ENCODE results near the gene CUL4A.
A peak's percentile ranks its signal among the peaks of the same experiment; 100 is the strongest.

CUL4A gene

DNA sequence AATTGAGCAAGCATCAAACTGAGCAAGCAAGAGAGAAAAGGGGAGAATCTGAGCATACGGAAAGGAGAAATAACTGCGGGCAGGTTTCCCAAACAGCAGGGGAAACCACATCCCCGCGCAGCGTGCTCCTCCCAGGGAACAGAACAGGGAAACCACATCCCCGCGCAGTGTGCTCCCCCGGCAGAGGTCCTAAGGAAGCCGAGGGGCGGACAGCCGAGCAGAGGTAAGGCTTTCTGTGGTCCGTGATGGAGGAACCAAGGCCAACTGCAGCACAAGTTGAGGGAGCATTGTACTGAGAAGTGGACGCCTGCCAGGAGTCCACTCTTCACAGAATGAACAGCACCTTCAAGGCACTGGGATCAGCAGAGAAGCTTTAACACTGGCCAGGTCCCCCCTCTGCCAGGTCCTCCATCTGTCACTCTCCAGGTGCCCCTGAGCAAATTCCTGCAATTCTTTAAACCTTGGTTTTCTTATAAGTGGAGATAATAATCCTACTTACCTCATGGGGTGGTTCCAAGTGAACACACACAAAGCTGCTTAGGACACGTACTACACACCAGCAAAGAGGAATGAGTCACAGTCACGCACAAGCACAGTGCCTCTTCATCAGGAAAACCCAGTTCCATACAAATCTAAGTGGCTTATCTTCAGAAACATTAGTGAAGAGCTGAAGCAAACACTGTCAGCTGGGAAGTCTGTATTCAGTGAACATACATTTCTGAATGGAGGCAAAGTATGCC, 64.6 kb downstream of the CUL4A start:
- DNase-seq: no peak
- intact Hi-C loops (cut with DNase I): no loop called here

DNA sequence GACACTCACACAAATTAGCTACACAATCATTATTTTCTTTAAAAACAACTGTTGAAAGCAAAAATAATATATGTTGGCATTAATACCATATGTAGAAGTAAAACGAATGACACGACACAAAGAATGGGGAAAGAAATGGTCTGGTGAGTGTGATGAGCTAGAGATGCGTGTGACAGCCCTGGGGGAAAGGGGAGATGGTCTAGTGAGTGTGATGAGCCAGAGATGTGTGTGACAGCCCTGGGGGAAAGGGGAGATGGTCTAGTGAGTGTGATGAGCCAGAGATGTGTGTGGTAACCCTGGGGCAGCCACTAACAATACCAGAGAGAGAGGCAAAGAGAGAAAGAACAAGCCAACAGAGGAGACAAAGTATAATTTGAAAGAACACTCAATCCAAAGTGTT, 65.3 kb downstream of the CUL4A start:
- intact Hi-C loops (cut with DNase I): no loop called here
- no peak for DNase-seq

DNA sequence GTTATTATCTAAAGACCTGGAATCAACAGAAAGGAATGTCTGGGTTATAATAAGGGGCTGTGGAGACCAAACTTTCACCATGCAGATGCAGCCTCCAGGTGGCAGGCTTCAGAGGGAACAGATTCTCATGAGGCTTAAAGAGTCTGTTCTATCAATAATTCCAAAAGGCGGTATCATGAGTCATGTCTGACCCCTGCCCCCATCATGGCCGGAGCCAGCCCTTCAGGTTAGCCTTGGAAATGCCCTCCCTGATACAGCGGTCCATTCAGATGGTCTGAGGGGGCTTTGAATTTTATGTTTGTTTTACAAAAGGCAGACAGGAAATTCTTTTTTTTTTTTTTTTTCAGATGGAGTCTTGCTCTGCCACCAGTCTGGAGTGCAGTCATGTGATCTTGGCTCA, 66.0 kb downstream of the CUL4A start:
- intact Hi-C loops (cut with DNase I): no loop called here

DNA sequence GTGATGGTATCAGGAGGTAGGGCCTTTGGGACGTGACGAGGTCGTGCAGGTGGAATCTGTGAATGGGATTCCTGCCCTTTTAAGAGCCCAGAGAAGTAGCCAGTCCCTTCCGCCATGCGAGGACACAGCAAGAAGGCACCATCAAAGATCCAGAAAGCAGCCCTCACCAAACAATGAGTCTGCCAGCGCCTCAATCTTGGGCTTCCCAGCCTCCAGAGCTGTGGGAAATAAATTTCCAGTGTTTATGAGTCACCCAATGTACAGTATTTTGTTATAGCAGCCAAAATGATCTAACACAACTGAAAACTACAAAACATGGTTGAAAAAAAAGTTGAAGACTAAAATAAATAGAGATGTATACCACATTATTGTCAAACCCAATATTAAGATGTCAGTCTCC, 70.7 kb downstream of the CUL4A start:
- intact Hi-C loops (cut with DNase I): no loop called here
- no peak for DNase-seq

More for the DNA sequence above, 66.0 kb downstream of the CUL4A start:
- peak in 1 of 10 donors; percentile 28 for DNase-seq

DNA sequence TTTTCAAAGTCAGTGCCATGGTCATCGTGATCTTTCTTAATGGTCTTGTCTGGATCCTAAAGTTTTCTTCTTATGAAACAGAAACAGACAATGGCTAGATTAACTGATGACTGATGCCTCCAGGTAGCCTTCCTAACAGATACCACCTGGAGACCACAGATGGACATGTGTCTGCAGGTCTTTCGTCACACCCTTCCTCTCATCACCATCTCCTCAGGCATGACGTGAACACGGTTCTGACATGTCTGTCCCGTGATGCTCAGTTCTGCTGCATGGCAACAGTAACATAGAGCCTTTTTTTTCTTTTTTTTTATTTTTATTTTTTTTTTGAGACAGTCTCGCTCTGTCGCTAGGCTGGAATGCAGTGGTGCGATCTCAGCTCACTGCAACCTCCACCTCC, 74.5 kb downstream of the CUL4A start:
- intact Hi-C loops (cut with DNase I): no loop called here
- DNase-seq: no peak

DNA sequence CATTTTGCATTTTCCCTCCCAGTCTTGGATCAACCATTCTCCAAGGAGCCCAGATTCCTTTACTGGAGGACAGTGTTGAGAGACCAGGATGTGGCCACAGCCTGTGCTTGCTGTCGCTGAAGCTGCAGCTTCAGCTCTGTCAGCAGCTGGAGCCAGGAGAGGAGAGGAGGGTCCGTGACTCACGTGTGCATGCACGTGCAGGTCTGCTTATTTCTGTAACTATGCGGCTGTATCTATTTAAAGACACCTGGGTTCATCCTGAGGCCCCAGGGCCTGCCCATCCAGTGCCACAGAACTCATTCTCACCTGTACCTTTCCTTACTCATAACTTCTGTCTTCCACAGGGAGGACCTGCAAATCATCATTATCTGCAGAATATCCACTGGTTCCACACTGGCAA, 79.5 kb downstream of the CUL4A start:
- intact Hi-C loops (cut with DNase I): no loop called here
- DNase-seq: peak in 1 of 10 donors; percentile 22

DNA sequence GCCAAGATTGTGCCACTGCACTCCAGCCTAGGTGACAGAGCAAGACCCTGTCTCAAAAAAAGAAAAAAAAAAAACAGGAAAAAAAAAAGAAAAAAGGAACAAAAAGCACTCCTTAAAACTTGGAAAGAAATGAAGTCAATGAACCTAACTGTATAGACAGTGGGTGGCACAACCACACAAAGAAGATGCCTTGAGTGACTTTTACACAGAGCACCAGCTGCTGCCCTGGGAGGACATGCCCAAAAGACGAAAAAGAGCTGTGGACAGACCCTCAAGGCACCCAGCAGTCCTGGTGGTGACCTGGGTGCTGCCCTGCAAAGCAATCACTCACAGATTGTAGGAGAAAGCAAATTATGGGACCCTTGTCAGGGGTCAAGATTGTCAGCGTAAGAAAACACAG, 81.7 kb downstream of the CUL4A start:
- intact Hi-C loops (cut with DNase I): no loop called here
- no peak for DNase-seq

DNA sequence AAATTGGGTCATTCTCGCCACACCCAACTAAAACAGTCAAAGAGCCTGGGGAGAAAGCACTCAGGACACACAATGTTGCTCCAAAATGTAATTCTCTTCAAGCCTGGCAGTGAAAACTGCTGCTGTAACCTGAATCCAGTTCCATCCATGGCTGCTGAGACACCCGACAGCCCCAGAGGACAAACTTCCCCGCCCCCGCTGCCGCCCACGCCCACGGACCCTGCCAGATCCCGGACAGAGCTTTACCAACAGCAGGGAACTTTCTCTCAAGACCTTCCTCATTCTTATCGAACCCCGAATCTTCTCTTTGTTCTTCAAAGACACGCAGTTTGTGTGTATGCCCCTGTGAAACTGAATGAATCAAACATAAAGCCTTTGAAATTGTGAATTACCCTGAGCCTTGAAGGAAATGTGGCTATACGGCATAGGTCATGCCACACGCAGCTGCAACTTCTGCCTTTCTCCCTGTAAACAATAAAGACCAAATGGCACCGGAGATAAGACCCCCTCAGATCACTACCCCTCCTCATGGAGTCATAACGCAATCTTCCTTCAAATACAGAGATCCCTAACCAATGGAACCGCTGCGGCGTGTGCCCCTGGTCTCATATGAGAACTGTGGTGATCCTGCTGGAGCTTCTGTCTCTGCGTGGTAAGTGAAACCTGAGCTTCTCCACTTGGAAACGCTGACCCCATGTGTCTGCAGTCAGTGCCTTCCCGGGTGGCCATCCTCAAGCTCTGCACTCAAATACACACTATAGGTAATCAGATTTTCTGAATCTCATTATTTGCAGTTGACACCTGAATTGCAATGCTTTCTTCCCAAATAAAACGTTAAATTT, 82.8 kb downstream of the CUL4A start:
- intact Hi-C loops (cut with DNase I): no loop called here
- peak in 2 of 10 donors; percentile 16 to 67 for DNase-seq

DNA sequence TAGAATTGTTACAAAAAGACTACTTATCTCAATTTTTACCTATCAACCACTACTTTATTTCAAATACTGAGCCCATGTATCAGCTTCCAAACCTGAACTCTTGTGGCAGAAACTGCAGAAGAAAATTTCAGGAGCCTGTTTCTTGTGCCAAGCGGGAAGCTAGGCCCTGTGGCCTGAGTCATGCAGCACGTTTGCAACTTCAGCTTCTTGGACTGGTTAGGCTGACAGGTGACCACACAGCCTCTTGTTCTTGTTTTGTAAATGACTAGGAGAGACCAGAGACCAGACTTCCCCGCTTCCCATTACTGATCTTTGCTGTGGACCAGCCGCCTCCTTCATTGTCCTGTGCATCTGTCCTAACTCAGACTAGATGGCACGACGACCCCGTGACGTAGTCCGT, 84.3 kb downstream of the CUL4A start:
- intact Hi-C loops (cut with DNase I): no loop called here

DNA sequence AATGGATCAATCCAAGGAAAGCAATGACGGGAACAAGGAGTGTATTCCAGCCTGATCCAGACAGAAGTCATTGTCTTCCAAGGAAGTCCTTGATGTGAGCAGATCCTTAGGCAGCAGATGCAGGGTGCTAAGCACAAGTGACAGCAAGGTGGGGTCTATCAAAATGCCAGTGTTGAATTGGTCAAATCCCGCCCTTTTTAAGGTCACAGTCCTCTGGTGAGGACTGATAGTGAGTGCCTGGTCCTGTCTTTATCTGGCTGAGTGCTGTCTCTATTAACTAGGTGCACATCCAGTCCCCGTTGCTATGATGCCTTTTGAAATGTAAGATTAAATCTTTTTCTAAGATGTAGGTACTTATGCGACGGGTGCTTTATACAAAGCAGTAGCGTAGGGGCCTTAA, 86.4 kb downstream of the CUL4A start:
- intact Hi-C loops (cut with DNase I): loop anchor here (2.0 to 5.0 kb wide), 2 partner anchors 87 to 97 kb away; partner anchors contain the start of genes CUL4A and PCID2
- no peak for DNase-seq

More for the DNA sequence above, 84.3 kb downstream of the CUL4A start:
- no peak for DNase-seq

DNA sequence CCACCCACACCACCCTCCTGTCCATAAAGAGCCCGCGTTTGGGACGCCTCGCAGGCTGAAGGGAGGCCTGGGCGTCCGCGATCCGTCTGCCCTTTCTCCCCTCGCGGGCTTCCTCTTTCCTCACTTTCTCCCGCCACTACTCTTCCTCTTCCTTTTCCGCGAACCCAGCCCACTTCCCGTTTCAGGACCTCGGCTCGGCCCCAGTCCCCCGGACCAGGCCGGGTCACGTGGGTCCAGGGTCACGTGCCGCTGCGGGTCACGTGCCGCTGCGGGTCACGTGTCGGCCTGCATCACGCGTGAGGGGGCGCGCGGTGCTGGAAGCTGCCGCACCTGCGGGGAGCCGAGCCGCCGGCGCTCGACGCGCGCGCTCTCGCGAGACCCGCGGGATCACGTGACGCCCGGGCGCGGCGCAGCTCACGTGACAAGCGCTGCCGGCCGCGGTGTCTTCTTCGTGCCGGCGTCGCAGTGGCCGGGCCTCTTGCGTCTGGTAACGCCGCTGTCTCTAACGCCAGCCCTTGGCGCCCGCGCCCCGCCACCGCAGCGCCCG, 87.5 kb downstream of the CUL4A start, which contains the start of gene LAMP1:
TSS of gene LAMP1 (plus strand) at position 417 of the 547 bp plus-strand sequence. CDS start 196 bp downstream, outside the sequence.
- intact Hi-C loops (cut with DNase I): loop anchor here (2.0 to 5.0 kb wide), 2 partner anchors 88 to 95 kb away; partner anchors contain the start of genes CUL4A and PCID2

DNA sequence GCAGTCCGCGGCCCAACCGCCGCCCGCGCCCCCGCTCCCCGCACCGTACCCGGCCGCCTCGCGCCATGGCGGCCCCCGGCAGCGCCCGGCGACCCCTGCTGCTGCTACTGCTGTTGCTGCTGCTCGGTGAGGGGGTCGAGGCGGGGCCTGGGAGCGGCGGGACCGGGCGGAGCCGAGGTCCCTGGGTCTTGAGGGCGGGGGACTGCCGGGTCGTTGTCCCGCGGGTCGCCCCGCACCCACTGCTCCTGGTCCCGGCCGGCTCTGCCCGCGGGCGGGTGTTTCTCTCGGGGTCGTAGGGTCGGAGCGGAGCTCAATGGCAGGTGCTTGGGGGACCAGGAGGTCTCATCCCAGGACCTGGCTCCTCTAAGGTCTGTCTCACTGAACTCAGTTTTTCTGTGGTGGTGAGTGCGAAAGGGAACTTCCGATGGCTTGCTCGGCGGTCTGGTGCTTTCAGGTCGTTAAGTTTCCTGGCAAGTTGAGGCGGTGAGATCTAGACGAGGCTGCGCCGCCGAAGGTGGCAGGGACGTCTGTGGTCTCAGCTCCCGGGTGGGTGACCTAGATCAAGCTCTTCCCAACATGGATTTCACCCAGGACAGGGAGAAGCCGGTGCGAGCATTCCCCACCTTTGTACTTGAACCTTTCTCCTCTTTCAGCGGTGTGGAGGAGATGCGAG, 88.1 kb downstream of the CUL4A start:
- intact Hi-C loops (cut with DNase I): loop anchor here (2.0 to 5.0 kb wide), 2 partner anchors 89 to 95 kb away; partner anchors contain the start of genes CUL4A and PCID2
- DNase-seq: peak in 3 of 10 donors; percentile 17 to 76 (median 18)

More for the DNA sequence above, 87.5 kb downstream of the CUL4A start, which contains the start of gene LAMP1:
- peak; percentile 90 to 99 (median 93) for DNase-seq

DNA sequence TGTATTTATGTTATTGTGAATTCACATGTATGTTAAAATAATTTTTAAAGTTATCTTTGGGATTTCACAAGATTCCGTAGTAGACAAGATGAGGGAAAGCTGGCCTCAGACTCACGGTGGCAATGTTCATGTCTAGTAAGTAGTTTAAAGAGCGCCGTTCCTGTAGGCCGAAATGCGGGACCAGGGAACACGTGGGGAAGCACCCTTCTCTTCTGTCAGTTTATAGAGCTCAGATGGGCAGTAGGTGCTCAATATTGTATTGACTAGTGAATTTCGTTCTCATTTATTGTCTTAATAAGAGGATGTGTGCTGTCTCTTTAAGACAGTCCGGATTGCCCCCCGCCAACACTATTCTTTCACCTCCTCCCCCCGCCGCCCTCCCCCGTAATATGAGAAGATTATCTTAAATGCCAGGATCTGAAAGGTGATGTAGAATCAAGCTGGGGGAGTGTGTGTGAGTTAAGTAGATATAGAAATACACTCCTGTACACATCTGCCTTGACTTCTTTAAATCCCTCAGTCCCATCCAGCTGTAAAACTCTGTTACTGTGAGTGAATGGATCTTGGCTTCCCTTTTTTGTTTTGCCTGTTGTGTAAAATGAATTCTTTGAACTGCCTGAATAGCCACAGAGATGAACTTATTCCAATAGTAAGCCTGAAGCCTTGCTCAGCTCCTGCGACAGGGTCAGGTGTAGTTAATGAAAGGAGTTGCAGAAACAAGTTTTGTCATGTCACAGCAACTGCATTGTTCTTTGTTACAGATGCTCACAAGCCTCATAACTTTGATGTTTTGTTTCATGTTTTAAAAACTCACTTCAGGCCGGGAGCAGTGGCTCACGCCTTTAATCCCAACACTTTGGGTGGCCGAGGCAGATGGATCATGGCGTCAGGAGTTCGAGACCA, 88.9 kb downstream of the CUL4A start:
- intact Hi-C loops (cut with DNase I): loop anchor here (5.0 kb wide), 1 partner anchor 94 kb away; no protein-coding TSS in a partner anchor
- no peak for DNase-seq

DNA sequence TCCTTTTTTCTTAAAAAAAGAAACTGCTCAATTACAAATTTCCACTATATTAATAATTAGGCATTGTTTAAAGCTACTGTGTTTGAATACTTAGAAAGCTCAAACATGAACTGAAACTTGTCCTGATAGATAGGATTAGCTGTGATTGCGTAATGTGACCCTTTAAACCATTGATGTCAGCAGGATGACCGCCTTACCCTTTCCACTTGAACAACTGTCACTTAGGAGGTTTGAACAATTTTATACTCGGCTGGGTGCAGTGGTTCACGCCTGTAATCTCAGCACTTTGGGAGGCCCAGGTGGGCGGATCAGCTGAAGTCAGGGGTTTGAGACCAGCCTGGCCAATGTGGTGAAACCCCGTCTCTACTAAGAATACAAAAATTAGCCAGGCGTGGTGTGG, 90.5 kb downstream of the CUL4A start:
- intact Hi-C loops (cut with DNase I): loop anchor here (5.0 kb wide), 1 partner anchor 92 kb away; no protein-coding TSS in a partner anchor
- DNase-seq: no peak

DNA sequence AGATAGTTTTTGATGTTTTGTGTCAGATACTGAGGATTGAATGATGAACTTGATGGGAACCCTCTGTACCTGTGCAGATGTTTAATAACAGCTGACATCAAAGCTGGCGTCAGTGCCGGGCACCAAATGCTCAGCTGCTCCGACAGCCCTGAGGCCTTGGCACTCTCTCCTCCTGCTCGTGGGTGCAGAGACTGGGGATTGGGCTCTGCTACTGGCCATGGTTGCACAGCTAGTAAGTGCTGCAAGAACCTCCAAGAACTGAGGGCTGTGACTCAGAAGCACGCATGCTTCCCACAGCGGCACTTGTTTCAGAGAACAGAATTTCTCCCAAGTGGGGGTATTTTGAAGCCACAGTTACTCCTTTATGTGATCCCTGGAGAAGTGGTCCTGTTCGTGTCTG, 93.6 kb downstream of the CUL4A start:
- DNase-seq: no peak
- intact Hi-C loops (cut with DNase I): no loop called here

DNA sequence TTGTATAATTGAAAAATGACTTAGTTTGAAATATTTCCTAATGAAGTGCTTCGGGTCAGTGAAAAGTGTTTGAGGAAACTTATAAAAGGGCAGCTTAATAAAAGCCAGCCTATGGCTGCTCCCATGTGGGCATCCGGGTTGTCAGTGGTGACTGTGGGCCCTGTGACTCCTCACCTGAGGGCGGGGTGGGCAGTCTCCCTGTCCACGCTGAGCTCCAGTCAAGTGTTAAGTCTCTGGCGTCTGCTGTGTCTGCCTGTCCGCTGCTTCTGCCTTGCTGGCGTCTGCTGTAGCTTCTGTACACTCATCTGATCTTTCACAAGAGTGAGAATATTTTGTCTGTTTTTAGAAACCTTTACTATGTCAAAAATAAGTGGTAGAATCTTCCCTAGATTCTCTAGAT, 94.7 kb downstream of the CUL4A start:
- intact Hi-C loops (cut with DNase I): no loop called here
- DNase-seq: peak in 1 of 10 donors; percentile 2

DNA sequence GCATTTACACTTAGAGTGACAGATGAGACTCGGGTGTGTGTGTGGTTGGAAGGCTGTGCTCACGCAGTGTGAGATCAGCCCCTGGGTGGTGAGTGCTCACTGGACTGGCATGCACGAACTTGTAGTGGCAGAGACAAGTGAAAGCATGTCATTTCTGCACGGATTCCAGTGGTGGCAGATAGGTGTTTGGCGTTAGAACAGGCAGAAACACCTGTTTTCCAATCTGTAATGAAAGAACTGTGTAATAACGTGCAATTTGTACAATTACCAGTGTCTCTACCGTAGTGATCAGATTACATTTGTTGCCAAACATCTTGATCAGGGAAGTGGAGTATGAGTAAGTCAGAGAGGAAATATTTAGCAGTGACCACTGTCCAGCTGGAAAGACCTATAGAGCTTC, 95.8 kb downstream of the CUL4A start:
- intact Hi-C loops (cut with DNase I): no loop called here
- peak in 2 of 10 donors; percentile 3 to 71 for DNase-seq

DNA sequence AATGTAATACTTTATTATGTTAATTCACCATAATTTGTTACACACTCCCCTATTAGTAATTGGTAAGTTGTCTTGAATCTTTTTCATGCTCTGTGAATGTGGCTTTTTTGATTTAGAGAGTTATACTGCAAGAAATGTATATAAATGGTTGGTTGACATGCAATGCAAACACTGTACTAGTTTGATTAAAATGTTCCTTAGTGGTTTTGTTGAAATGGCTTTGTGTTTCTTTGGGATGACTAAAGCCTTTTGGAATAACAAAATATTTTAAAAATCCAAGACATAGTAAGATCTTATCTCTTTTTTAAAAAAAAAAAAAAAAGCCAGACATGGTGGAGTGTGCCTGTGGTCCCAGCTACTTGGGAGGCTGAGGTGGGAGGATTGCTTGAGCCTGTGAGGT, 98.1 kb downstream of the CUL4A start:
- intact Hi-C loops (cut with DNase I): no loop called here

DNA sequence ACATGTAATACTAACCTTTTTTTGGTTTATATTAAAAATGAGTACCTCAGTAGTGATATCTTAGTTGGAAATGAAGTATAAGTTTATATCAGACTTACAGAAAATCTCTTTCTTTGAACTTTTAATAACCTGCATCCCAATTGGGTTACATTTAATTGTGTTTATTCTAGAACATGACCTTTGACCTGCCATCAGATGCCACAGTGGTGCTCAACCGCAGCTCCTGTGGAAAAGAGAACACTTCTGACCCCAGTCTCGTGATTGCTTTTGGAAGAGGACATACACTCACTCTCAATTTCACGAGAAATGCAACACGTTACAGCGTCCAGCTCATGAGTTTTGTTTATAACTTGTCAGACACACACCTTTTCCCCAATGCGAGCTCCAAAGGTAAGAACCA, 100.1 kb downstream of the CUL4A start:
- intact Hi-C loops (cut with DNase I): no loop called here

More for the DNA sequence above, 98.1 kb downstream of the CUL4A start:
- peak in 1 of 10 donors; percentile 40 for DNase-seq

More for the DNA sequence above, 100.1 kb downstream of the CUL4A start:
- DNase-seq: no peak
